A673 (cell line): ENCODE measurements around the gene PAK1.

Experiments
- EZH2 ChIP-seq: fragments of 200-600 bp; sonication (generic); IDR thresholded peaks from 2 replicates; pipeline ENCODE4 v1.6.1; 2017; ENCODE audit warnings: borderline replicate concordance, low read depth, mild to moderate bottlenecking, mixed read lengths, antibody characterized with exemption, low read length; ENCODE audit not compliant: poor library complexity, severe bottlenecking
- TF ChIP-seq, protein P1 (sequence below): fragments of 300-800, 200-600 bp; sonication (generic); conservative IDR thresholded peaks from 2 replicates; pipeline ENCODE4 v1.5.1; 2017; ENCODE audit warnings: low read depth, mild to moderate bottlenecking, antibody characterized with exemption, low read length, moderate library complexity, mixed read lengths

DNA sequence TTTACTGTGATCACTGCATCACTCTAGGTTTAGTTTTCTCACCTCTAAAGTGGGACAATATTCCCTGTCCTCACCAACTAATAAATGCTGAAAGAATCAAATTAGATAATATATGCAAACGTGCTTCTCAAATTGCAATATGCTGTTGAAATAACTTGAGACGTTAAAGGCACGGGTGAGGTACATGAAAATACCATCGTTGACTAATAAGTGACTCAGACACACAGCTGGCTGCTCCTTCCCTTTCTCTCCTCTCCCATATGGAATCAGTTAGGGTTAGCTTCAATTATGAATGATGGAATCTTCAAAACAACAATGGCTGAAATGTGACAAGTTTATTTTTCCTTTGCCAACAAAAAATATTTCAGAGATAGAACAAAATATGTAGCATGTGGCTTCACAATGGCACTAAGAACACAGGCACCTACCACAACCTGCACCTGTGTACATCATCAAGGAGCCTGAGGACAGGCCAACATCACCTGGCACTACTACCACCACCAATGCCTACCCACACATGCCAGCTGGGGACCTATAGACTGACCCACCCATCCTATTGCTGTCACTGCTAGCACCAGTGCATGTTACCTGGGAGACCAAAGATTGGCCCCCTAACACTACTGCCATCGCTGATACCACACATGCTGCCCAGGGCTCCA is 186.2 kb downstream of the PAK1 start:
- TF ChIP-seq, protein P1, sequence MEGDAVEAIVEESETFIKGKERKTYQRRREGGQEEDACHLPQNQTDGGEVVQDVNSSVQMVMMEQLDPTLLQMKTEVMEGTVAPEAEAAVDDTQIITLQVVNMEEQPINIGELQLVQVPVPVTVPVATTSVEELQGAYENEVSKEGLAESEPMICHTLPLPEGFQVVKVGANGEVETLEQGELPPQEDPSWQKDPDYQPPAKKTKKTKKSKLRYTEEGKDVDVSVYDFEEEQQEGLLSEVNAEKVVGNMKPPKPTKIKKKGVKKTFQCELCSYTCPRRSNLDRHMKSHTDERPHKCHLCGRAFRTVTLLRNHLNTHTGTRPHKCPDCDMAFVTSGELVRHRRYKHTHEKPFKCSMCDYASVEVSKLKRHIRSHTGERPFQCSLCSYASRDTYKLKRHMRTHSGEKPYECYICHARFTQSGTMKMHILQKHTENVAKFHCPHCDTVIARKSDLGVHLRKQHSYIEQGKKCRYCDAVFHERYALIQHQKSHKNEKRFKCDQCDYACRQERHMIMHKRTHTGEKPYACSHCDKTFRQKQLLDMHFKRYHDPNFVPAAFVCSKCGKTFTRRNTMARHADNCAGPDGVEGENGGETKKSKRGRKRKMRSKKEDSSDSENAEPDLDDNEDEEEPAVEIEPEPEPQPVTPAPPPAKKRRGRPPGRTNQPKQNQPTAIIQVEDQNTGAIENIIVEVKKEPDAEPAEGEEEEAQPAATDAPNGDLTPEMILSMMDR = no peak
- TF ChIP-seq EZH2 = no peak
